ENCODE data around the gene PHTF1.

GRCh38 chr1:113691184-113691583 lies 68.1 kb downstream of the PHTF1 start:
- TF ChIP-seq CTCF (IDR thresholded peaks at IDR 0.05) (no peak), POLR2A (IDR thresholded peaks at IDR 0.05) (no peak)
